Endothelial cell (in vitro differentiated cells): Measurements from ENCODE around the gene ADRA2B. TPM values are rescaled to one million over a fixed set of nuclear protein-coding genes. Genes with fewer than 3 reads are reported as not detected.
A peak's percentile ranks its signal among the peaks of the same experiment; 100 is the strongest.

Experiments
- DNase-seq: peaks from one replicate; pipeline ENCODE4 v3.0.0; 2021; ENCODE audit warnings: low spot score
- H3K27ac Mint-ChIP-seq: one replicate; pipeline ENCODE4 v1.8.0; 2021; ENCODE audit warnings: mixed read lengths, inconsistent platforms; ENCODE audit not compliant: unreplicated experiment
- H3K27me3 Mint-ChIP-seq: one replicate; pipeline ENCODE4 v1.8.0; 2021; ENCODE audit warnings: mild to moderate bottlenecking, moderate library complexity, mixed read lengths, inconsistent platforms; ENCODE audit not compliant: unreplicated experiment
- H3K36me3 Mint-ChIP-seq: one replicate; pipeline ENCODE4 v1.8.0; 2021; ENCODE audit warnings: mild to moderate bottlenecking, low read depth, mixed read lengths, inconsistent platforms; ENCODE audit not compliant: unreplicated experiment
- H3K4me1 Mint-ChIP-seq: one replicate; pipeline ENCODE4 v1.8.0; 2021; ENCODE audit warnings: mild to moderate bottlenecking, mixed read lengths, inconsistent platforms; ENCODE audit not compliant: unreplicated experiment
- H3K4me3 Mint-ChIP-seq: one replicate; pipeline ENCODE4 v1.8.0; 2021; ENCODE audit warnings: mild to moderate bottlenecking, mixed read lengths, inconsistent platforms; ENCODE audit not compliant: unreplicated experiment
- H3K9me3 Mint-ChIP-seq: one replicate; pipeline ENCODE4 v1.8.0; 2021; ENCODE audit warnings: mixed read lengths, inconsistent platforms; ENCODE audit not compliant: unreplicated experiment
- total RNA-seq: library from RNA; stranded (reverse); fragmentation: NEBNext Ultra II Directional; extraction: Animal tissue kit (Norgen Biotek cat#: 25700); gene quantifications from one replicate; pipeline ENCODE4 v1.2.1, GENCODE V29; 2021; ENCODE audit not compliant: unreplicated experiment
- TF ChIP-seq, protein P1 (sequence below): fragments of 200-600 bp; sonication (generic); IDR thresholded peaks from one replicate; pipeline ENCODE4 v1.5.0; 2021; ENCODE audit warnings: antibody characterized with exemption; ENCODE audit not compliant: unreplicated experiment

Gene ADRA2B
- total RNA-seq, 1 donor from 2014 or later, result 0.46 TPM

DNA sequence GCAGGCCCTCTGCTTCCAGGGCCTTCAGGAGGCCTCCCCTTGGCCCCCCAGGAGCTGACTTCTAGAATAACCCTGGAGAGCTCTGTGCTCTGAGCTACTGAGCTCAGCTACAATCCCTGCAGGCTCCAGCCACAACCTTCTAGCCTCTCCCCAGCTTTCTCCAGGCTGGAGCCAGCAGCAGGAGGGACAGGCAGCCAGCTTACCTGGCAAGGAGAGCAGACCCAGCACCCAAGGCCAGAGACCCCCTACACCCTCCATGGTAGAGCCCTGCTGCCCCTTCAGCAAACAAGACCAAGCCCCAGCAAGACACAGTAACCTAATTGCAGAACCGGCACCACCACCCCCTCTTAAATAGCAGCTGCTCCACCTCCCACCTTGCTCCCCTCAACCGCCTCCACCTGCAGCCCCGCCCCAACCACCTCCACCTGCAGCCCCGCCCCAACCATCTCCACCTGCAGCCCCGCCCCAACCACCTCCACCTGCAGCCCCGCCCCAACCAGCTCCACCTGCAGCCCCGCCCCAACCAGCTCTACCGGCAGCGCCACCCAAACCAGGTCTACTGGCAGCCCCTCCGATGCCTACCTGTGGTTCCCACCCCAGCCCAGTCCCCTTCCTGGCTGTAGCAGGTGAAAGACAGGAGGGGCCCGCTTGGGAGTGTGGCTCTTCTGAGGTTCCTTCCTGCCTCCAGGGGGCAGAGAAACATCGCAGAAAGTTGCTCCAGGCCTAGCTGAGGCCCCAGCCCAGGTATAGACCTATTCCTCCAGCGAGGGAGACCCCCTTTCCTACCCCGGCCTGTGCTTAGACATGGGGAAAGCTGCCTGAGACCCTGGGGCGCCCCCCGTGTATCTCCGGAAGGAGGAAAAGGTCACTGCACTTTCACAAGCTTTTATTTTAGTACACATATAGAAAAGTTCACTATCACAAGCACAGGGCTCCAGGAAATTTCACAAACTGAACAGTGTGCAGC is 22.1 kb upstream of the ADRA2B start, which contains the start of gene ASTL:
Gene ASTL, minus strand, starts transcription at position 324 of the 967 bp plus-strand sequence. Its CDS starts 66 bp downstream, at position 258.
- Mint-ChIP-seq H3K36me3 (no peaks in the 10 kb centered on the region), H3K27me3 (peaks cover 11% of the 10 kb centered on the region), H3K4me1 (peaks cover 5% of the 10 kb centered on the region), H3K9me3 (no peaks in the 10 kb centered on the region), H3K4me3 (no peak within 1 kb of the TSS), H3K27ac (no peak within 1 kb of the TSS)
- peak; percentile 48 for DNase-seq
- TF ChIP-seq, protein P1, sequence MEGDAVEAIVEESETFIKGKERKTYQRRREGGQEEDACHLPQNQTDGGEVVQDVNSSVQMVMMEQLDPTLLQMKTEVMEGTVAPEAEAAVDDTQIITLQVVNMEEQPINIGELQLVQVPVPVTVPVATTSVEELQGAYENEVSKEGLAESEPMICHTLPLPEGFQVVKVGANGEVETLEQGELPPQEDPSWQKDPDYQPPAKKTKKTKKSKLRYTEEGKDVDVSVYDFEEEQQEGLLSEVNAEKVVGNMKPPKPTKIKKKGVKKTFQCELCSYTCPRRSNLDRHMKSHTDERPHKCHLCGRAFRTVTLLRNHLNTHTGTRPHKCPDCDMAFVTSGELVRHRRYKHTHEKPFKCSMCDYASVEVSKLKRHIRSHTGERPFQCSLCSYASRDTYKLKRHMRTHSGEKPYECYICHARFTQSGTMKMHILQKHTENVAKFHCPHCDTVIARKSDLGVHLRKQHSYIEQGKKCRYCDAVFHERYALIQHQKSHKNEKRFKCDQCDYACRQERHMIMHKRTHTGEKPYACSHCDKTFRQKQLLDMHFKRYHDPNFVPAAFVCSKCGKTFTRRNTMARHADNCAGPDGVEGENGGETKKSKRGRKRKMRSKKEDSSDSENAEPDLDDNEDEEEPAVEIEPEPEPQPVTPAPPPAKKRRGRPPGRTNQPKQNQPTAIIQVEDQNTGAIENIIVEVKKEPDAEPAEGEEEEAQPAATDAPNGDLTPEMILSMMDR, result no peak

DNA sequence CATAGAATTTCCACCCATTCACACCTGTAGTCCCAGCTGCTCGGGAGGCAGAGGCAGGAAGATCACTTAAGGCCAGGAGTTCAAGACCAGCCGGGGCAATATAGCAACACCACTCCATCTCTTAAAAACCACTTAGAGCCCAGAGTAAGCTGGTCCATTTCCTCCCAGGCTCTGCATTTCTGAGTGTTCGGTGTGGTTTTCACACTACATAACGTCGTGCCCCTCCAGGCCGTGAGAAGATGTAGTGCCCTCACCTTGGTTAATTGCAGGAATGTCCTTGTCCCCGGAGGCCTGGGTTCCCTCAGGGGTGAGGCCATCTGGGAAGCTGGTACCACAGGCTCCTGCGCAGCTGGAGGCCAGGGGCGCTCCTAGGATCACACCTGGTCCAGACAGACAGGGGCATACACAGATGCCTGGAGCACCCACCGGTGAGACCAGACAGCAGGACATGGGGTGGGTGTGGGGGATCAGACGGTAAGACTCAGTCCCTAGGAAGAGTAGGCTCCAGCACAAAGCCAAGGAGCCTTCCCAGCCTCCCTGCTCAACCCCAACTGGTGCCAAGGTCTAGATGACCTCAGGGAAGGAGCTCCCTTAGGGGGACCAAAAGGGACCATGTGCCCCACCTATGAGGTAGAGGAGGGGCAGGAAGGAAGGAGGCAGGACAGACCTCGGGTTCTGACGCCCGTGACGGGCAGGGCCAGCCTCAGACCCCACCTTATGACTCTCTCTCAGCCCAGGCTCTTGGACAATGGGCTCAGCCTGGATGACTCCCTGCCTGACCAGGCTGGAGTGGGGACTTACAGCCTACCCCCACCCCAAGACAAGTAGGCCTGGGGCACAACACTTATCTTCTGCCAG is 21.2 kb upstream of the ADRA2B start:
- peaks cover 5% of the 10 kb centered on the region for H3K4me1 Mint-ChIP-seq
- no peaks in the 10 kb centered on the region for H3K36me3 Mint-ChIP-seq
- H3K9me3 Mint-ChIP-seq, result no peaks in the 10 kb centered on the region
- DNase-seq, result no peak
- peaks cover 7% of the 10 kb centered on the region for H3K27me3 Mint-ChIP-seq
- no peak overlapping the region for H3K4me3 Mint-ChIP-seq
- H3K27ac Mint-ChIP-seq, result no peak overlapping the region
- TF ChIP-seq, protein P1, result no peak

DNA sequence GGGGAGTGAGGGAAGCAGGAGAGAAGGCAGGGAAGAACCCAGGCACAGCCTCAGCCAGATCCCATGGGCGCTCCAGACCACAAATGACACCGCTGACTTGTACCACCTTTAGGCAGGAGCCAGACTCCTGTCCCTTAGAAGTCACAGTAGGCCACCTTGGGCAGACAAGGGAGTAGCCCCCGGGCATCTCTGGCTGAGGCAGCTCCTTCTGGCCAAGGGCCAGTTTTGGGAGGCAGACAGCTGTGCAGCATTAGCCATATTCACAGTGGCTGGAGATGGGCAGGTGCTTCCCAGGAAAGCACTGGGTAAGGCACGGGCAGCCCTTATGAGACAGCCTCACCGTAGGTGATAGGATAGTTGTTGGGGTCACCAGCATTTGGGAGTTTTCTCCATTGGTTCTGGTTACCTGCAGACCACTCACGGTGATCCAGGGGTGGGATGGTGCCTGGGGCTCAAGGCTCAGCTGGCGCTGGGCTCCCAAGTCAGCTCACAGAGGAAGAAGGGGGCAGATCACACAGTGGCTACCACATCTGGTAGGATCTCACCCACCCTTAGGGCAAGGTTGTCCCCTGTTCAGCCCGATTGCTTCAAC is 19.9 kb upstream of the ADRA2B start:
- peaks cover 11% of the 10 kb centered on the region for H3K27me3 Mint-ChIP-seq
- no peak for DNase-seq
- TF ChIP-seq, protein P1, result no peak
- peaks cover 5% of the 10 kb centered on the region for H3K4me1 Mint-ChIP-seq
- H3K9me3 Mint-ChIP-seq, result no peaks in the 10 kb centered on the region
- H3K4me3 Mint-ChIP-seq, result no peak overlapping the region
- H3K27ac Mint-ChIP-seq, result no peak overlapping the region
- H3K36me3 Mint-ChIP-seq, result no peaks in the 10 kb centered on the region

DNA sequence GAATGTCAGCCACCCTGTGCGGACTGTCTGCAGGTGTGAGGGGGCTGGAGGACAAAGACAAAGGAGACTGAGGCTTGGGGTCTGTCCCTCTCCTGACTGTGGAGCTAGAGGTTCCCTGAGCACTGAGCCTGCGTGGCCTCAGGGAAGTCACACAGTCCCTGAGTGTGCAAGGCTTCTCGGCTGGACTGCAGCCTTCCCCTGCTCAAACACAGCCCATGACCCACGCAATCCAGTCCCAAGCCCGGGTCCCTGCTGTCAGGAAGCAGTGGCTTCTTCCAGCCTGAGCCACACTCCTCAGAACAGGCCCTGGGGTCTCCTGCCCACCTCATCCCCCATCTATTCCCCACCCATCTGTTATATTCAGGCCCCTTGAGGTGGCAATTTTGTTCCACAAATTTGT is 19.2 kb upstream of the ADRA2B start:
- no peak for DNase-seq
- Mint-ChIP-seq H3K4me1 (peaks cover 5% of the 10 kb centered on the region), H3K36me3 (no peaks in the 10 kb centered on the region), H3K27ac (no peak overlapping the region), H3K9me3 (no peaks in the 10 kb centered on the region), H3K4me3 (no peak overlapping the region), H3K27me3 (peaks cover 11% of the 10 kb centered on the region)
- TF ChIP-seq, protein P1, result no peak
